GM04503 (cell line): ENCODE results near the gene TIMELESS.
"Not testable (repeated sequence)": the region's sequence is repeated elsewhere in the genome, so short reads cannot be mapped to it uniquely, and the experiment has no call there.

Experiments used
- DNase-seq: peaks from one replicate; pipeline ENCODE4 v3.0.0-alpha.2; 2012; ENCODE audit warnings: low read depth

TIMELESS gene

DNA sequence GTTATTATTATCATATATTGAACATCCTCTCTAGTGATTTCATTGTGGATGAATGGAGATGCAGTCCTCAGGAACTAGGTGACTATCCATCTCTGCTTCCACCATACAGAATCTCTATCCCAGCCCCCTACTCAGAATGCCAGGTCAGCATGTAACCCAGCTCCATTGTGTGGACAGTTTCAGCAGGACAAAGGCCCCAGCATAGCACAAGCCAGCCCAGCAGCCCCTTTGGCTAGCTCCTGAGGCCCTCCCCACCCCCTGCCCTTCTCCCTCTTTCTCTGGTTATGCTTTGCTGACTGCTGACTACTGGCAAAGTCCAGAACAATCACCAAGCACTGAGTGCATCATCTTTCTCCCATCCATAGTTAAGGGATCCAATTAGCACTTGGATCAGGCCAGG lies 13.3 kb upstream of the TIMELESS start:
- DNase-seq = no peak

DNA sequence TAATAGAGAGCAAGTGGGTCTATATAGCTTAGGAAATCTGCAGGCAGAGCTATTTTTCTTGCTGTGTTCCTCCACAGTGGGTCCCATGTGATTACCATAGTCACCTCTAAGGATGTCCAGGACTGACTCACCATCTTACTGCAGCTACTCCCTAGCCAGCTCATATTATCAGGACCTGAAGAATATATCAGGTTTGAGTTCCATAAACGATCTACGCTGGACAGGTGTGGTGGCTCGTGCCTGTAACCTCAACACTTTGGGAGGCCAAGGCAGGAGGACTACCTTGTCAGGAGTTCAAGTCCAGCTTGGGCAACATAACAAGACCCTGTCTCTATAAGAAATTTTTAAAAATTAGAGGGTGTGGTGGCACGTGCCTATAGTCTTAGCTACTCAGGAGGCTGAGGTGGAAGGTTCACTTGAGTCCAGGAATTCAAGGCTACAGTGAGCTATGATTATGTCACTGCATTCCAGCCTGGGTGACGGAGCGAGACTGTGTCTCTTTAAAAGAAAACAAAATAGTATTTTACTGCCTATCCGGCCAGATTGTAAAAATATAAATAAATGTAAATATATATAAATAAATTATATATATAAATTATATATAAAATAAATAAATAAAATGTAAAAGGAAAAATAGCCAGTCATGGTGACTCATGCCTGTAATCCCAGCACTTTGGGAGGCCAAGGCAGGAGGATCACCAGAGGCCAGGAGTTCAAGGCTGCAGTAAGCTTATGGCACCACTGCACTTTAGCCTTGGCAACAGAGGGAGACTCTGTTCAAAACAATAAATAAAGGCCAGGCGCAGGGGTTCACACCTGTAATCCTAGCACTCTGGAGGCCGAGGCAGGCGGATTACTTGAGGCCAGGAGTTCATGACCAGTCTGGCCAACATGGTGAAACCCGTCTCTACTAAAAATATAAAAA lies 12.3 kb upstream of the TIMELESS start:
- DNase-seq = no peak

DNA sequence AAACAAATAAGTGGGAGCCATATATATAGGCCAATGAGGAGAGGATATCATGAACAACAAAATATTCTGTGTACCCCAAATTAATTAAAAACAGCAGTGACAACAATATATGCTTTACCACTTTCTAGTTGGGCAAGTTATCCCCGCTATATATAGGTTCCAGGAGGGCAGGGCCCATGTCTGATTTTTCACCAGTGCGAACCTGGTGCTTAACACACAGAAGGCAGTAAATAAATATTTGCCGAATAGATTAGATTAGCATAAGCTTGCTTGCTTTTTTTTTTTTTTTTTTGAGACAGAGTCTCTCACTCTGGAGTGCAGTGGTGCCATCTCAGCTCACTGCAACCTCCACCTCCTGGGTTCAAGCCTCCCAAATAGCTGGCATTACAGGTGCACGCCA lies 8.6 kb upstream of the TIMELESS start:
- no peak for DNase-seq

DNA sequence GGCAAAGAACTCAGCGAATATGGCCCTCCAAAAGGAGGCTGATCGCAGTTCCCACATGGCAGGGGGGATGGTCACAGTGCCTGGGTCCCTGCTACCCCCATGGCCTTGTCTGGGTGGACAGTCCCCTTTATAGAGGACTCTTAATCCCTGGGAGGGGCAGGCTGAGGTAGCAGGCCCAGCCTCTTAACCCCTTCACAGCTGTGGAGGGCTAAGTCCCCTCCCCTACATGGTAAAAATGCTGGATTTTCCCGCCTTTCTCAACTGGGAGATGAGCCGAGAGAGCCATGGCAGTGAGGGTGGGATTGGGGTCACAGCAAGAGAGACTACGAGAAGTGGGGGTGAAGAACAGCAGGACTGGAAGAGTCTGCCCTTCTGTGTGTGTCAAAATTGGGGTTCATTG lies 5.3 kb upstream of the TIMELESS start, which contains the start of gene MIP:
Gene MIP, minus strand, starts transcription at position 101 of the 400 bp plus-strand sequence. Its CDS starts 44 bp downstream, at position 57.
- no peak for DNase-seq

DNA sequence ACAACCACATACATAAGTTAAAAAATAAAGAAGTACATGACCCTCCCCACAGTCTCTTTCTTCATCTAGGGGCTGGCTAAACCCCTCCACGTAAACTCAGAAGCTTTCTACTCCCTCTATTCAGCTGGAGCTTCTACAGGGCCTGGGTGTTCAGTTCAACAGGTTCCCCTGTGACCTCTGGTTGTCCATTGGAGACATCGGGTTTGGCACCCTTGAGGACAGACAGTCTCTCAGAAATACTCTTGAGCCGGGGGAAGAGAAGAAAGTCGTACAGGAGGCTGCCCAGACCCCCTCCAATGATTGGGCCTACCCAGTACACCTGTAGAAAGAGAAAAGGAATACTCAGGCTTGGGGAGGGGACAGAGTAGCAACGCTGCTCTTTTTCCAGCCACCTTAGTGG lies 1.9 kb upstream of the TIMELESS start:
- DNase-seq = no peak

DNA sequence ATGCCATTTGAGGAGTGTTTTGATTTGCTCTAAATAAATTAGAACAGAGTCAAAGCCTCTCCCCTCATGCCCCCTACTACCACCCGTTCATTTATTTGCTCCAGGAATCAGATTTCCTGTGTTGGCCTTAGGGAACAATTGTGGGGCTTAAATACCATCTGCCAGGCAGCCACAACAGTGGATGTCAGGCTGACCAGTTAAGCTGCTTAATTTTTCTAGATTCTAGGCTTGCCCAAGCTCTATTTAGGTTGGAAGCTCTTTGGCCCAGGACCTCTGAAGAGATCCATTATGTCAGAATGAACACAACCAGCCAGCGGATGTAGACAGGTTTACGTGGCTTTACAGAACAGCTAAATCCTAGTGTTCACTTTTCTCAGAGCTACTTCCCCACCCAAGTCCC lies 1.0 kb upstream of the TIMELESS start:
- no peak for DNase-seq

DNA sequence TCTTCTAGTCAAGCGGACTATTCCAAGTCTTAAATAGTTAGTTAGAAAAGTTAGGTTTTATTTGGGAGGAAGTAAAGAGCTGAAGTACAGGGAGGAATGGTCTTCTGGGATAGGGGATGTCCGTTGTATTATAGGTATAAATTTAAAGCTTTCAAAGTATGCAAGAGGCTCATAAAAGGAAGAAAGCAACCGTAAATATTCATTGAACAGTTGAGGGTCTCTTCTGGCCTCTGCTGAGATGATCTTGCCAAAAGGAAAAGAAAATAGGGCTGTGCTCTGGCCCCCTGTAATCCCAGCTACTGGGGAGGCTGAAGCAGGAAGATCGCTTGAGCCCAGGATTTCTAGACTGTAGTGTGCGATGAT lies 377 bp upstream of the TIMELESS start:
- DNase-seq = no peak

DNA sequence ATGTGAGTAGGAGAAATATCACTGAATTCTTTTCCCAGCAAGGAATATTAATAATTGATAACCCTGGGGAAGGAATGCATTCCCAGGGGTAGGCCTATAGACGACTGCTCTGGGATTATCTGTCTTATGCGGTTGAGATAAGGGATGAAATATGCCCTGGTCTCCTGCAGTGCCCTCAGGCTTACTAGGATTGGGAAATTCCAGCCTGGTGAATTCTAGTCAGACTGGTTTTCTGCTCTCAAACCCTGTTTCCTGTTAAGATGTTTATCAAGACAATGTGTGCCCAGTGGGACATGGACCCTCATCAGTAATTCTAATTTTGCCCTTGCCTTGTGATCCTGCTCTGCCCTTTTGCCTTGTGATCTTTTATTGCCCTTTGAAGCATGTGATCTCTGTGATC lies 6.0 kb downstream of the TIMELESS start:
- not testable (repeated sequence) for DNase-seq

DNA sequence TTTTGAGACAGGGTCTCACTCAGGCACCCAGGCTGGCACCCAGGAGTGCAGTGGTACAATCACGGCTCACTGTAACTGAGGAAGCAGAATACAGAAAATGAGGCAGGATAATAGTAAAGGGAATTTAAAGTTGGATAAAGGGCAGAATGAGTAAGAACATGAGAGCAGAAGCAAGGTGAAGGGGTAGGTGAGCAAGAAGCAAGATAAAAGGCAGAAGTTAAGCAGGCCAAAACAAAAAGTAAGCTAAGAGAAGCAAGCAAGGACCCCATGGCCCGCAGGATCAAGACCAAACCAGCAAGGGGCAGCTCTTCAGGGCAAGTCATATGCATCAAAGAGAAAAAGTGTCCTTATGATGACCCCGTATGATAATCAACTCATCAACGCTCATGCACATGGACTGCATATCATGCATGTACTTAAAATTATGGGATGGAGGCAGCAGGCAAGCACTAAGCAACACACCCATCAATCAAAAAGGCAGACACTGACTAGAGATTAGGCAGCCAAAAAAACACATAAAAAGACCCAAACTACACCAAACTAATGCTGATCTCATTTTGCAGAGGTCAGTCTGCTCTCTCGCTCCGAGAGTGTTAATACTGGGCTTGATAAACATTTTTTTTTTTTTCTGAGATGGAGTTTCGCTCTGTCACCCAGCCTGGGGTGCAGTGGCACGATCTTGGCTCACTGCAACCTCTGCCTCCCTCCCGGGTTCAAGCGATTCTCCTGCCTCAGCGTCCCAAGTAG lies 11.6 kb downstream of the TIMELESS start:
- no peak for DNase-seq

DNA sequence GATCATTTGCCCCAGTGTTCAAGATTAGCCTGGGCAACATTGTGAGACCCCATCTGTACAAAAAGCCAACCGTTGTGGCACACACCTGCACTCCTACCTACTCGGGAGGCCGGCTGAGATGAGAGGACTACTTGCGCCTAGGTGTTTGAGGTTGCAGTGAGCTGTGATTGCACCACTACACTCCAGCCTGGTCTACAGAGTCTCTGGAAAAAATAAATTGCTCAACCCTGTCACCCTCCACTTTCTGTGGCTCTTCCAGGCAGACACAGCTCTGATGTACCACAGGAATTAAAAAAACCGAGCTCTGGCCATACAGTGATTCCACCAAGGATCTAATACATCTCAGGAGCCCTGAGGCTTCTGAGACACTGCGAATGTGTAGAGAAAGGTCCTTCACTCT lies 14.4 kb downstream of the TIMELESS start:
- DNase-seq = no peak

DNA sequence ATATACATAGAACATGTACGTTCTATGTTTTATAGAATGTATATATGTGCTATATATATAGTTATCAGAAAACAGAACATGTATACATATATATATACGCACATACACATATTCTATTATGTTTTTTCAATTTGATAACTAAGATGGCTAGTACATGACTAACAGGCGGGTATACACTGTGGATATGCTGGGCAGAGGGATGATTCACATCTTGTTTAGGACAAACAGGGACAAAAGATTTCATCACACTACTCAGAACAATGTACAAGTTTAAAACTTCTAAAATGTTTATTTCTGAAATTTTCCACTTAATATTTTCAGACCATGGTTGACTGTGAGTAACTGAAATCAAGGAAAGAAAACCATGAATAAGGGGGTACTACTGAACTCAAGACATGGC lies 17.4 kb downstream of the TIMELESS start:
- DNase-seq = no peak

DNA sequence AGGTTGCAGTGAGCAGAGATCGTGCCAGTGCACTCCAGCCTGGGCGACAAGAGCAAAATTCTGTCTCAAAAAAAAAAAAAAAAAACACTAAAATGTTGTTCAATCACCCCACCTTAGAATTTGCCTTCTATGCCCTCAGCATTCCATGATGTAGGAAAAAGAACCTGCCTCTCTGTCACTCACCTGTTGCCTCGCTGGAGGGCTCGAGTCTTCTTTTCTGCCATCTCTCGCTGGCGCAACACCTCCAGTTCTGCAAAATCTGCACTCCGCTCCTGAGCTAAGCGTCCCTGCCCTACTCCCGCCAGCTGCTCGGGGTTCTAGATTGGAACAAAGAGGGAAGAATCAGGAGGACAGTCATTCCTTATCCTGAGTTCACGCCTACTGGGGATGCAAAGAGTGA lies 17.9 kb downstream of the TIMELESS start:
- no peak for DNase-seq

DNA sequence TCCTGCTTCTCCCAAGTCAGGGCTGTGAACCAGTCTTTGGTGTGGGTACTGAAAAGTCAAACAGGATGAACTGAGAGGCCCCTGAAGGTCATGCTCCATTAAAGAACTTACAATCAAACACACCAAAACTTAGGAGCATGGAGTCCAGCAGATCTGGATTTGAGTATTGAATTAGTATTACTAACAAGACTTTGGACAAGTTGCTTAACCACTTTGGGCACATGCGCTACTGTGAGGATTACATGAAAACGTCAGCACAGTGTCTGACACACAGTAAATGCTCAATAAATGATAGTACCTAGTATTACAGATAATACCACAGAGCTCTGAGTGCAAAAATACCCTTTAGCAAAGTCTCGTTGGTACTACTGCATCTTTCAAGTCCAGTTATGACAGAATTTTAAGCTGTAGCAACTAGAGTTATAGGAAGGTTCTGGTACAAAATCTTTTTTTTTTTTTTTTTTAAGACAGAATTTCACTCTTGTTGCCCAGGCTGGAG lies 23.2 kb downstream of the TIMELESS start:
- DNase-seq = no peak

DNA sequence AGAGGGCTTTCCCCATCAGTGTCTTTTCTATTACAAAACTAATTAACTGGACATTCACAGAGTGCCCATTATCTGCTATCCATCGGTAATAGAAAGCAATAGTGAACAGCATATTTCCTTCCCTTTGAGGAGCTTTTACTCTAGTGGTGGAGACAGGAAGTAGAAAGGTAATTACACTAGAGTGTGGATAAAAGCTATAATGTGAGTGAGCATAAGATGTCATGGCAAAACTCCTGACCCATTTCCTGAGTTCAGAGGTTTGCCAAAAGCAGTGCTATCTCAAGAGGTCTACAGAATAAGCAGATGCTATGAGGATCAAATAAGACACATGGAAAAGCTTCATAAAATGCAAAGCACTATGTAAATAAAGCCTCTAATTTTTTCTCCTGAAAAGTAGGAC lies 24.0 kb downstream of the TIMELESS start:
- DNase-seq = no peak

DNA sequence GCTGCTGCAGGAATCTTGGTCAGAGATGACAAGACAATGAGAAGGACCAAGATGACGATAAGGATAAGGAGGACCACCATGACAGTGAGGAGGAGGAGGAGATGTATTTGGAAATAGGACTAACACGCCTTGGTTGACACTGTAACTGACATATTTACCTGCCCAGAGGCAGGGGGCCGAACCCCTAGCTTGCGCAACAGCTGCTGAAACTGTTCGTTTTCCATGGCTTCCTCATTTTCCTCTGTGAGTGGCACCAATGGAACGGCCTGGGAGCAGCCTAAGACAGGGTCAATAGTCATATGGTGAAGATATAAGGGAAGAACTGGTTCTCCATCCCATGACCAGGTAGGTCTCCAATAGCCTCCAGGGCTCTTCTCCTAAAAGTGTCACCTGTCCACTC lies 28.8 kb downstream of the TIMELESS start:
- no peak for DNase-seq

DNA sequence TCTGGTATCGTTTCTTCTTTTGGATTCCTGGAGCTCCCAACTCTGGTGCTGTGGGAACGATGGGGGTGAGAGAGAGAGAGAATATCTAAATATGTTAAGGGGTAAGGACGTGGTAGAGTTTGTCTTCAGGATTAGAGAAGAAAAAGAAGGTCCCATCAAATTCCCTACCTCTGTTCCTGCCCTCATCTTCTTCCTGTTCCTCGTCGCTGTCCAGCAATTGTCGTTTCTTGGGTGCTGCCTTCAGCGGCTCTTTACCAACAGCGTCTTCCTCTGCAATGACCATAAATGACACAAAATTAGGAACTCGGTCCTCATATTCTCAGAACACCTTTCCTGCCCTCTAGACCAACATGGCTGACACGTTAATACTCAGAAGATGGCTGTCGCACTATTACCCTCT lies 31.5 kb downstream of the TIMELESS start:
- no peak for DNase-seq

DNA sequence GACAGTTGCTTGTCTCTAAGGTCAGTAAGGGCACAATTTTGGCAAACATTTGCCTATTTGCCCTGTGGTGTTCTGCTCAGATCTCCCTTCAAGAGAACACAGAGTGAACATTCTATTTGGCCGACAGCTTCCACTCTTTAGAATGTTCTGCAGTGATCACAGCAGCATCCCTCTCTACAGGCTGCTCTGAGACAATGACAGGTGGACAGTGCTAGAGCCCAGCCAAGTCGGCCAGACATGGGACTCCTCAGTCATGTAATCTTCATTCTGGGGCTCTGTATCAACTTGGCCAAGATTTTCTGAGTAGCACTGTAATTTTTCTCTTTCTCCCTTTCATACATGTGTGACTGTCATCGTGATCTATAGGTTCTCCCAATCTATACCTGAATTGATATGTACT lies 34.8 kb downstream of the TIMELESS start:
- no peak for DNase-seq

DNA sequence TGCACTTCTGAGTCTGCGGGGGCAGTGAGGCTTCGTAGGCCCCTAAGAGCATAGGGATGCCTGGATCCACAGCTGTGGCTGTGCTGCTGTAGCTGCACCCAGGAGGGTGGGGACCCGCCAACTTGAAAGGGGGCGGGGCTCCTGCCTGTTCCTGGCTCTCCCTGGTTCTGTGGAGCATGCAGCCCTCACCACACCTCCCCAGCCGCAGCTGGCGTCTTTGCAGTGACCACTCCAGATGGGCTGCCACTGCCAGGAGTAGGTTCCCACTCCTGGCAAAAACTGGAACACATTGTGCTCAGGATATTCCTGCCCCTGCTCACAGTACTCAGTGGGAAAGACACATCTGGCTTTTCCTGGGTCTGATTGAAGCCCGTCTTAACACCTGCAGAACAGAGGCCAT lies 35.8 kb downstream of the TIMELESS start:
- no peak for DNase-seq

DNA sequence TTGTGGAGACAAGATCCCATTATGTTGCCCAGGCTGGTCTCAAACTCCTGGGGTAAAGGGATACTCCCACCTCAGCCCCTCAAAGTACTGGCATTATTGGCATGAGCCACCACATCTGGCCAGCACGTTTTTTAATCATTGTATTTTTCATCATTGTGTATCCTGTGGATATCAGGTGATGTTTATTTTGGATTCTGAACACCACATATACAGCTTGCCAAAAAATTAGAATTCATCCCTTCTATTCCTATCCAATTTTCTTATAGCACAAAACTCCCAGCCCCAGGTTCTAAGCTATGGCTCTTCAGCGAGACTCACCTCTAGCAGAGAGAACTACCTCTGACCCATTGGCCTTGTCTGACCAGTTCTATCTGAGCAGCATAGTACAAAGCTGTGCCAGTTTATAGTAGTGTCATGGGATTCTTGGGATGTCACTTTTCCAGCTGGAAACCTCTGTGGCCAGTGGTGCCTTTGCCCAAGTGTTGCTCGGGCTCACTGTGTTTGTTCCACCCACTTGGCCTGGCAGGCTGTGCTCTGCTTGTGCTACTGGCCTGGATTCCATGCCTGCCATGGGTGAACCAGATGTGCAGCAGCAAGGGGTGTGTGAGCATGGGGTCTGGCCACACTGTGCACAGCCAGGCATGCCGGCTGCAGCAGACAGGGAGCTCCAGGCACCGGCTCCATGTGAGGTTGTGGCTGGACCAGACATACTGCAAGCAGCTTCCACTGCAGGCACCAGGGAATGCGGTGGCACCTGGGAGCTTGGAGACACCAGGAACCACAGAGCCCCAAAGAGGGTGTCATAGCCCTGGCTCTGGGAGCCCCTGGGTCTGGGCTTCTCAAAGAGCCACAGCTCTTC lies 37.2 kb downstream of the TIMELESS start:
- DNase-seq = no peak

DNA sequence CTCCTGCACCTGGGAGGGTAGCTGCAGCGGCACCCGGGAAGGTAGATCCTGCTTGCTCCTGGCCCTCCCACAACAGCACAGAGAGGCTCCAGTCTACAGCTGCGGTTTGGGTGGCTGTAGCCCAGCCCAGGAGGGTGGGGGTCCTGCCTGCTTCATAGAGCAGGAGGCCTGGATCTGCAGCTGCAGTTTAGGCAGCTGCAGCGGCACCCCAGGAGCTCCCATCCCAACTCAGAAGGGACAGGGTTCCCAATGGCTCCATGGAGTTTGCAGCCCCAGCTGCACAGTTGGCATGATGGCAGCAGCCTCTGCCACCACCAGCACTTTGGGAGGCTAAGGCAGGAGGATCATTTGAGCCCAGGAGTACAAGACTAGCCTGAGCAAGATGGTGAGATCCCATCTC lies 38.5 kb downstream of the TIMELESS start:
- no peak for DNase-seq

DNA sequence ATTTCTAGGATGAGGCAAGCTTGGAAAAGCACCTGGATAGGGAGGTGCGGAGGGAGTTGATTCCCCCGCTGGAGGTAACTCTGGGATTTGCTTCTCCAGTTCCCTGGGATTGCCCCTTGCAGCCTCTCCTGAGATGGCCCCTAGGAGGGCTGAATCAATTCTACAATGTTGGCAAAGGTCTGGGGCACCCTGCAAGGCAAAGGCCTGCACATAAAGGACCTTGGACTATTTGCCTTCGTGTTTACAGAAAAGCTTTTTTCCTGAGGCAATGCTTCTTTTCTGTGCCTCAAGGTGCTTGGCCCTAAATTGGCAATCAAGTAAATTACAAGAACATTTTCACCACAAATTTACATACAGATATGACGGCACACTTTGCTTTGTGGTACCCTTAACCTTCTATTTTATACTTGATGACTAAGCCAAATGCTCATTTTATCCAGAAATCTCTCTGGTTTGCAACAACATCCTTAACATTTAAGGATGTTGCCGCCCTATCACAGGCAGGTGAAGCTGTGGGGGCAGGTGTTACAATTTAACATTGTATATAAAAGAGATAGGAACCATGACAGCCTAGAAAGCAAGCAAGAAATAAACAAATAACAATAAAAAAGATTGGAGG lies 40.3 kb downstream of the TIMELESS start:
- DNase-seq = no peak

DNA sequence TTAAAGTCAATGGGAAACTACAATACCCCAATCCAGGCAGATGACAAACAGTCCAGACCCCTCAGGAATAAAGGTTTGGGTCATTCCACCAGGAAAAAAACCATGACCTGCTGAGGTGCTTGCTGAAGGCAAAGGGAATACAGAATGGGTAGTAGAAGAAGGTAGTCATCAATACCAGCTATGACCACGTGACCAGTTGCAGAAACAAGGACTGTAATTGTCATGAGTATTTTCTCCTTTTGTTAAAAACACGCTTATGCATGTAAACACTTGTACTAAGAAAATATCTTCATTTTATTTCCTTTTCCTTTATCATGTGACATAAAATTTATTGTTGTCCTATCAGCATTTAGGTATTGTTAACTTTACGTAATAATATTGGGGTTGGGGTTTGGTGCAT lies 45.0 kb downstream of the TIMELESS start:
- not testable (repeated sequence) for DNase-seq
